HEK293T (cell line): ENCODE measurements around the gene SUMF2.
A peak's percentile ranks its signal among the peaks of the same experiment; 100 is the strongest.
"Not testable (repeated sequence)": the region's sequence is repeated elsewhere in the genome, so short reads cannot be mapped to it uniquely, and the experiment has no call there.

ENCODE experiments used
- CTCF ChIA-PET: fragments of 350-600 bp; formaldehyde crosslinking; extraction: SDS; loops from one replicate; lab custom pipeline; 2021; ENCODE audit warnings: antibody characterized with exemption, inconsistent platforms; lab: Yijun Ruan, JAX
- POLR2A ChIA-PET: fragments of 350-600 bp; formaldehyde crosslinking; extraction: SDS; loops from one replicate; lab custom pipeline; 2020; ENCODE audit warnings: antibody characterized with exemption, inconsistent platforms; lab: Yijun Ruan, JAX
- DNase-seq: peaks from one replicate; pipeline ENCODE4 v3.0.0; 2012; ENCODE audit warnings: mixed read lengths; ENCODE audit errors: extremely low spot score
- ARNT ChIP-seq: fragments of 450-650 bp; IDR thresholded peaks from 2 replicates; pipeline ENCODE4 v1.6.1; 2017; ENCODE audit warnings: mild to moderate bottlenecking
- BHLHE40 ChIP-seq: fragments of 450-650 bp; IDR thresholded peaks from 2 replicates; pipeline ENCODE4 v1.6.1; 2016; ENCODE audit warnings: mild to moderate bottlenecking, moderate library complexity, borderline replicate concordance
- CTBP1 ChIP-seq: fragments of 450-650 bp; IDR thresholded peaks from 2 replicates; pipeline ENCODE4 v1.6.1; 2016; ENCODE audit warnings: borderline replicate concordance
- ELF4 ChIP-seq: fragments of 450-650 bp; IDR thresholded peaks from 2 replicates; pipeline ENCODE4 v1.6.1; 2017; ENCODE audit warnings: antibody characterized with exemption
- FOXA1 ChIP-seq: fragments of 450-650 bp; IDR thresholded peaks from 2 replicates; pipeline ENCODE4 v1.6.1; 2016; ENCODE audit warnings: mild to moderate bottlenecking
- FOXK2 ChIP-seq: fragments of 450-650 bp; IDR thresholded peaks from 2 replicates; pipeline ENCODE4 v1.6.1; 2016; ENCODE audit warnings: mild to moderate bottlenecking
- FOXM1 ChIP-seq: fragments of 450-650 bp; IDR thresholded peaks from 2 replicates; pipeline ENCODE4 v1.6.1; 2017; ENCODE audit warnings: mild to moderate bottlenecking, borderline replicate concordance
- HDGF ChIP-seq: fragments of 450-650 bp; IDR thresholded peaks from 2 replicates; pipeline ENCODE4 v1.6.1; 2017; ENCODE audit warnings: antibody characterized with exemption, borderline replicate concordance
- L3MBTL2 ChIP-seq: fragments of 450-650 bp; conservative IDR thresholded peaks from 2 replicates; pipeline ENCODE4 v1.6.1; 2016; ENCODE audit warnings: mild to moderate bottlenecking
- LEF1 ChIP-seq: fragments of 450-650 bp; IDR thresholded peaks from 2 replicates; pipeline ENCODE4 v1.6.1; 2017; ENCODE audit warnings: mild to moderate bottlenecking, borderline replicate concordance
- NFRKB ChIP-seq: fragments of 450-650 bp; IDR thresholded peaks from 2 replicates; pipeline ENCODE4 v1.6.1; 2016; ENCODE audit warnings: mild to moderate bottlenecking, moderate library complexity
- PKNOX1 ChIP-seq: fragments of 450-650 bp; IDR thresholded peaks from 2 replicates; pipeline ENCODE4 v1.6.1; 2016
- SP1 ChIP-seq: fragments of 450-650 bp; IDR thresholded peaks from 2 replicates; pipeline ENCODE4 v1.6.1; 2017
- SUZ12 ChIP-seq: fragments of 450-650 bp; IDR thresholded peaks from 2 replicates; pipeline ENCODE4 v1.6.1; 2016; ENCODE audit warnings: mild to moderate bottlenecking
- TARDBP ChIP-seq: fragments of 450-650 bp; IDR thresholded peaks from 2 replicates; pipeline ENCODE4 v1.6.1; 2016
- ZNF384 ChIP-seq: fragments of 450-650 bp; IDR thresholded peaks from 2 replicates; pipeline ENCODE4 v1.6.1; 2016

SUMF2 gene

GRCh38 chr7:56063882-56064625 is at the start of gene SUMF2:
TSS of gene SUMF2 (plus strand) at chr7:56064286. CDS start at chr7:56064312, 26 bp downstream.
- peak; percentile 94 for DNase-seq
- POLR2A ChIA-PET, result interaction anchor here (0.7 to 7.8 kb wide), 6 partner anchors 10 to 107 kb away, joined by 3 to 79 read pairs (median 5); partner anchors contain the start of genes CCT6A and PSPH
- CTCF ChIA-PET, result interaction anchor here (1.0 to 1.9 kb wide), 2 partner anchors 10 kb away, joined by 3 to 10 read pairs; no protein-coding TSS in a partner anchor
- TF ChIP-seq CTBP1 (no peak), ARNT (no peak), FOXA1 (no peak), L3MBTL2 (no peak), ELF4 (0 out of 2 replicates have a peak, but pooled peaks have one; percentile 36)

GRCh38 chr7:56017015-56017414 is 47.1 kb upstream of the SUMF2 start:
- CTCF ChIA-PET, result interaction anchor here (0.6 kb wide), 1 partner anchor 81 kb away, joined by 3 read pairs; no protein-coding TSS in a partner anchor
- POLR2A ChIA-PET, DNase-seq: not testable (repeated sequence)

GRCh38 chr7:56019501-56019900 is 44.6 kb upstream of the SUMF2 start:
- POLR2A ChIA-PET, result no interaction called here
- CTCF ChIA-PET, result no interaction called here
- no peak for DNase-seq
- TF ChIP-seq FOXM1 (no peak), L3MBTL2 (no peak), FOXK2 (no peak), NFRKB (no peak), ELF4 (no peak), FOXA1 (no peak)

- TF ChIP-seq PKNOX1 (no peak), TARDBP (no peak), FOXM1 (no peak), FOXK2 (no peak), ARNT (no peak), FOXA1 (no peak), ELF4 (no peak), BHLHE40 (no peak), SUZ12 (no peak)
- CTCF ChIA-PET, result no interaction called here
- POLR2A ChIA-PET, result no interaction called here
- DNase-seq, result no peak
Measured at GRCh38 chr7:56023500-56023899, 40.6 kb upstream of the SUMF2 start.

- POLR2A ChIA-PET, result no interaction called here
- no peak for TF ChIP-seq ELF4
- no peak for TF ChIP-seq LEF1
- no peak for TF ChIP-seq TARDBP
- no peak for TF ChIP-seq NFRKB
- no peak for TF ChIP-seq CTBP1
- TF ChIP-seq ZNF384, result no peak
- TF ChIP-seq BHLHE40, result no peak
- TF ChIP-seq PKNOX1, result no peak
- no peak for TF ChIP-seq HDGF
- TF ChIP-seq L3MBTL2, result no peak
- no peak for TF ChIP-seq FOXM1
- no peak for TF ChIP-seq FOXA1
- TF ChIP-seq SUZ12, result no peak
- TF ChIP-seq SP1, result no peak
- no peak for TF ChIP-seq FOXK2
- TF ChIP-seq ARNT, result no peak
- CTCF ChIA-PET, result no interaction called here
- no peak for DNase-seq
Measured at GRCh38 chr7:56026538-56026937, 37.5 kb upstream of the SUMF2 start.

GRCh38 chr7:56028942-56029630 is 35.0 kb upstream of the SUMF2 start:
- TF ChIP-seq PKNOX1, result no peak
- no peak for TF ChIP-seq FOXA1
- no peak for TF ChIP-seq BHLHE40
- no peak for TF ChIP-seq FOXK2
- TF ChIP-seq TARDBP, result no peak
- no peak for TF ChIP-seq ZNF384
- no peak for TF ChIP-seq LEF1
- no peak for TF ChIP-seq NFRKB
- TF ChIP-seq CTBP1, result no peak
- TF ChIP-seq HDGF, result no peak
- no peak for TF ChIP-seq ELF4
- TF ChIP-seq L3MBTL2, result no peak
- no peak for TF ChIP-seq ARNT
- TF ChIP-seq SP1, result no peak
- no peak for TF ChIP-seq FOXM1
- TF ChIP-seq SUZ12, result no peak
- POLR2A ChIA-PET, result interaction anchor here (0.5 to 2.2 kb wide), 2 partner anchors 22 to 29 kb away, joined by 3 to 9 read pairs; partner anchors contain the start of genes CCT6A and PSPH
- CTCF ChIA-PET, result no interaction called here
- DNase-seq, result no peak
